GM12878 (cell line): ENCODE measurements around the gene DRICH1. TPM values are rescaled to one million over a fixed set of nuclear protein-coding genes. Genes with fewer than 3 reads are reported as not detected.
"Not testable (repeated sequence)": the region's sequence is repeated elsewhere in the genome, so short reads cannot be mapped to it uniquely, and the experiment has no call there.

Source experiments
- ATAC-seq: fragments of 200-7000 bp; cut with Tn5 transposase; 3 replicates; pipeline ENCODE4 v1.9.1; 2020; ENCODE audit warnings: mild to moderate bottlenecking, moderate library complexity
- BruUV-seq: library from RNA; stranded (reverse); fragments of 400-500 nt; replicated peaks from 2 replicates; lab custom pipeline; 2021; lab: Mats Ljungman, UMichigan
- CTCF ChIA-PET: fragments of 300-600 bp; sonication (Branson Sonifier 250); formaldehyde crosslinking; extraction: SDS; loops from one replicate; lab custom pipeline; 2021; ENCODE audit warnings: inconsistent platforms; lab: Yijun Ruan, JAX
- POLR2A ChIA-PET: fragments of 350-600 bp; formaldehyde crosslinking; extraction: SDS; loops from one replicate; lab custom pipeline; 2021; ENCODE audit warnings: inconsistent platforms; lab: Charles Lee
- RAD21 ChIA-PET: fragments of 300-600 bp; sonication (Branson Sonifier 250); formaldehyde crosslinking; loops from one replicate; lab custom pipeline; 2023; ENCODE audit warnings: antibody characterized with exemption; ENCODE audit not compliant: unreplicated experiment; lab: Charles Lee
- SMC1A ChIA-PET: fragments of 300-600 bp; sonication (Branson Sonifier 250); formaldehyde crosslinking; loops from one replicate; lab custom pipeline; 2023; ENCODE audit not compliant: unreplicated experiment, uncharacterized antibody; lab: Charles Lee
- DNase-seq: peaks from one replicate; pipeline ENCODE4 v3.0.0-alpha.2; 2011; ENCODE audit warnings: low read depth, low spot score
- FAIRE-seq: peaks from 3 replicates; lab custom pipeline; 2011; peaks lifted over from hg19 to GRCh38; lab: Jason Lieb, UNC
- H2AFZ ChIP-seq: 2 replicates; pipeline ENCODE4 v1.6.0; 2011; ENCODE audit warnings: low read depth, low read length, control low read depth; ENCODE audit not compliant: control insufficient read depth
- H3K27ac ChIP-seq: 2 replicates; pipeline ENCODE4 v1.5.1; 2011; ENCODE audit warnings: control low read depth; ENCODE audit not compliant: control insufficient read depth, insufficient read depth
- H3K27me3 ChIP-seq, 2 experiments: replicated peaks in 1 of 2; 2 replicates each; pipeline versions ENCODE4 v1.6.0 to v1.6.1; 2011; ENCODE audit warnings: low read length in 1 of 2; ENCODE audit not compliant: control insufficient read depth in 2 of 2, insufficient read depth in 2 of 2
- H3K36me3 ChIP-seq, 2 experiments: 2 replicates each; pipeline ENCODE4 v1.5.1; 2011; ENCODE audit warnings: low read length in 1 of 2; ENCODE audit not compliant: control insufficient read depth in 2 of 2, insufficient read depth in 2 of 2
- H3K4me1 ChIP-seq: 2 replicates; pipeline ENCODE4 v1.6.1; 2011; ENCODE audit warnings: mild to moderate bottlenecking, low read length, moderate library complexity, mixed read lengths; ENCODE audit not compliant: control insufficient read depth, insufficient read depth
- H3K4me2 ChIP-seq: 2 replicates; pipeline ENCODE4 v1.6.0; 2011; ENCODE audit warnings: control low read depth; ENCODE audit not compliant: control insufficient read depth, insufficient read depth
- H3K4me3 ChIP-seq: fragments of 200-600 bp; sonication (generic); 2 replicates; pipeline ENCODE4 v1.5.1; 2016
- H3K79me2 ChIP-seq: 2 replicates; pipeline ENCODE4 v1.6.0; 2011; ENCODE audit warnings: low read length; ENCODE audit not compliant: control insufficient read depth, insufficient read depth
- H3K9ac ChIP-seq: 2 replicates; pipeline ENCODE4 v1.8.0; 2011; ENCODE audit warnings: low read length, control low read depth, mixed read lengths; ENCODE audit not compliant: control insufficient read depth, insufficient read depth
- H3K9me3 ChIP-seq: replicated peaks from 3 replicates; pipeline ENCODE4 v1.5.1; 2011; ENCODE audit warnings: mild to moderate bottlenecking, low read length; ENCODE audit not compliant: control insufficient read depth, insufficient read depth
- H4K20me1 ChIP-seq: 2 replicates; pipeline ENCODE4 v1.6.0; 2011; ENCODE audit not compliant: control insufficient read depth, insufficient read depth
- BHLHE40 ChIP-seq, 2 experiments: fragments of 450-650 bp in 1 of 2; IDR thresholded peaks; 2 replicates each; pipeline ENCODE4 v1.6.1; 2011 to 2017; ENCODE audit warnings: low read depth in 2 of 2, borderline replicate concordance in 1 of 2, improper control_type of control experiment in 1 of 2, low read length in 1 of 2, mild to moderate bottlenecking in 1 of 2
- CTCF ChIP-seq, 3 experiments: IDR thresholded peaks in 2 of 3; conservative IDR thresholded peaks in 1 of 3; 2 replicates each; pipeline ENCODE4 v1.5.1; 2011; ENCODE audit warnings: low read depth in 3 of 3, low read length in 3 of 3, mild to moderate bottlenecking in 3 of 3, control low read depth in 2 of 3, moderate library complexity in 2 of 3, inconsistent platforms in 1 of 3, mixed read lengths in 1 of 3; ENCODE audit not compliant: control insufficient read depth in 2 of 3, insufficient read depth in 1 of 3; ENCODE audit errors: extremely low read depth in 1 of 3
- RAD21 ChIP-seq: IDR thresholded peaks from 2 replicates; pipeline ENCODE4 v1.6.1; 2011; ENCODE audit warnings: mild to moderate bottlenecking, low read depth, low read length, moderate library complexity; ENCODE audit not compliant: insufficient read depth
- SMC3 ChIP-seq: IDR thresholded peaks from 2 replicates; pipeline ENCODE4 v1.6.1; 2011; ENCODE audit warnings: low read length, improper control_type of control experiment, borderline replicate concordance
- WGBS: methylation state at CpG from one replicate; pipeline ENCODE4 v1.1.6; 2016; ENCODE audit warnings: low lambda C conversion rate; ENCODE audit not compliant: insufficient replicate concordance, insufficient coverage; ENCODE audit errors: missing lambda C conversion rate; 5-methylcytosine and 5-hydroxymethylcytosine counted together
- in situ Hi-C: fragments of 300-500 bp; cut with MboI; formaldehyde crosslinking; loops from 9 replicates; pipeline ENCODE4 v1.14.3; 2018; ENCODE audit warnings: mixed read lengths
- intact Hi-C: fragments of 100-400 bp; cut with micrococcal nuclease; formaldehyde crosslinking; loops from one replicate; pipeline ENCODE4 v1.14.2; 2022; ENCODE audit not compliant: unreplicated experiment
- polyA plus RNA-seq, 11 experiments: library from polyadenylated mRNA; depleted of rRNA in 4 of 11; unstranded in 6 of 11; stranded (reverse) in 5 of 11; fragments of >200 nt; fragmentation: Nextera tagmentation in 4 of 11; fragmentation: Illumina TruSeq in 1 of 11; extraction: Ambion mirVana in 4 of 11; extraction: Trizol in 1 of 11; gene quantifications; 1 replicate in 1 of 11; 2 replicates in 10 of 11; pipeline versions ENCODE4 v1.2.1 to v1.2.3, GENCODE V29; 2011 to 2016; ENCODE audit warnings: inconsistent platforms in 2 of 11, missing spikeins in 2 of 11, low read depth in 1 of 11
- total RNA-seq, 4 experiments: library from RNA; depleted of rRNA in 3 of 4; stranded (reverse); fragments of >200 nt in 3 of 4; fragmentation: Illumina TruSeq in 1 of 4; extraction: Trizol in 1 of 4; gene quantifications; 2 replicates each; pipeline versions ENCODE4 v1.2.1 to v1.2.3, GENCODE V29; 2013 to 2021

Gene DRICH1
- total and polyA plus RNA-seq, 10 of the 15 experiments (the other 5 are each of a cell fraction or from before 2014, with no cell fraction given): not detected

GRCh38 chr22:23628056-23628743, 3.9 kb downstream of the DRICH1 start:
- H3K9ac ChIP-seq, ATAC-seq, H3K79me2 ChIP-seq, H3K27me3 ChIP-seq, H3K36me3 ChIP-seq, H3K9me3 ChIP-seq, DNase-seq, BruUV-seq, FAIRE-seq, H3K4me3 ChIP-seq, H2AFZ ChIP-seq, POLR2A ChIA-PET, H3K27ac ChIP-seq, H3K4me1 ChIP-seq, H4K20me1 ChIP-seq, H3K4me2 ChIP-seq: not testable (repeated sequence)
- intact Hi-C loops (loop anchor here (5.0 kb wide), 1 partner anchor 219 kb away; no protein-coding TSS in a partner anchor), in situ Hi-C loops (loop anchor here (5.0 kb wide), 1 partner anchor 219 kb away; no protein-coding TSS in a partner anchor)
- 29% methylated on average over 6 of the region's 6 CpGs for WGBS
- ChIA-PET SMC1A (interaction anchor here (0.7 to 1.4 kb wide), 2 partner anchors 138 to 146 kb away, joined by 3 to 4 read pairs; no protein-coding TSS in a partner anchor), CTCF (interaction anchor here (0.6 to 1.7 kb wide), 6 partner anchors 10 to 229 kb away, joined by 3 to 7 read pairs (median 3); partner anchors contain the start of gene SLC2A11), RAD21 (interaction anchor here (0.6 to 1.0 kb wide), 2 partner anchors 137 to 139 kb away, joined by 3 read pairs; no protein-coding TSS in a partner anchor)

GRCh38 chr22:23627401-23628055, 4.6 kb downstream of the DRICH1 start:
- BruUV-seq, H4K20me1 ChIP-seq, DNase-seq, H3K4me3 ChIP-seq, H3K4me2 ChIP-seq, H3K27me3 ChIP-seq, H3K9me3 ChIP-seq, H3K27ac ChIP-seq, POLR2A ChIA-PET, H3K36me3 ChIP-seq, H3K79me2 ChIP-seq, H3K4me1 ChIP-seq, H3K9ac ChIP-seq, H2AFZ ChIP-seq: not testable (repeated sequence)
- TF ChIP-seq SMC3 (peak; percentile 56), BHLHE40 (IDR thresholded peaks at IDR 0.05; ENCODE audit: borderline replicate concordance in 1 of 2, low read depth in 2 of 2, low read length in 1 of 2) (peak in 1 of 2 experiments; percentile 48; a peak in 1 of 4 replicates), CTCF (IDR thresholded peaks at IDR 0.05 in 2 of 3, conservative IDR thresholded peaks at IDR 0.05 in 1 of 3; ENCODE audit: control insufficient read depth in 2 of 3, extremely low read depth in 1 of 3, insufficient read depth in 1 of 3, low read depth in 3 of 3, low read length in 3 of 3) (peak; percentile 41 to 58 (median 46)), RAD21 (peak; percentile 52)
- in situ Hi-C loops (loop anchor here (5.0 kb wide), 1 partner anchor 220 kb away; no protein-coding TSS in a partner anchor), intact Hi-C loops (loop anchor here (5.0 kb wide), 1 partner anchor 220 kb away; no protein-coding TSS in a partner anchor)
- 27% methylated on average over 3 of the region's 3 CpGs for WGBS
- ATAC-seq (peak; percentile 95), FAIRE-seq (peak; percentile 80)
- CTCF ChIA-PET: interaction anchor here (0.6 to 1.7 kb wide), 6 partner anchors 10 to 230 kb away, joined by 3 to 7 read pairs (median 3); partner anchors contain the start of gene SLC2A11
- RAD21 ChIA-PET: interaction anchor here (0.6 to 1.0 kb wide), 2 partner anchors 138 to 139 kb away, joined by 3 read pairs; no protein-coding TSS in a partner anchor
- SMC1A ChIA-PET: interaction anchor here (0.7 to 1.4 kb wide), 2 partner anchors 139 to 147 kb away, joined by 3 to 4 read pairs; no protein-coding TSS in a partner anchor
